Measurements from ENCODE around the gene SGPL1. TPM values are rescaled to one million over a fixed set of nuclear protein-coding genes. Genes with fewer than 3 reads are reported as not detected.

Gene SGPL1
- total RNA-seq, 1 experiment from 2014 or later, result 52.6 TPM

DNA sequence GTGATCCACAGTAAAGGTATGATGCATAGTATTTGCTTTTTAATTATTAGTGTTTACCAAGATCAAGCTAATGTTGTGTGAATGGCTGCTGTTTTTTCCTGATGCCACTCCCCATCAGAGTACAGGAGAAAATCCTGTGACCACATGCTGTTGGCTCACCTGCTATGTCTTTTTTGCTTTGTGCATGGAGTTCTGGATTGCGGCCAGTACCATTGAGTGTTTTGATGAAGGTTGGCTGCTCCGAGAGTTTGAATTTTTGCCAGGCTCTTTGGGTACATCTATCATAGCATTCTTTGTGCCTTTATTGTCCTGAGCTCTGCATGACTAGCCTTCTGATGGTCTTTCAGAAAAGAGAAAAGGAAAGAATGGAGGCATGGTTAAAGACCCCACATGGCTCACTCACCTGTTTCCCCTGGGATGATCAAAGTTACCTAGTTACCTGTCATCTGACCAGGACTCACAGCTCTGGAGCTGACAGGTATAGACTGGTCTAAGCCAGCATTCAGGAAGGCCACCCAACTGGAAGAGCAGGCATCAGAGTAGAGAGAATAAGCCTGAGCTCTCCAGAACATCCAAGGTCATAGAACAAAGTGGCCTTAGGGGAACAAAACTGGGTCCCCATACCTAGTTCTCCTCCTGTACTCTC, 11.8 kb upstream of the SGPL1 start:
- Mint-ChIP-seq H3K27me3 (ENCODE audit: low read depth) (peaks cover 6% of the 10 kb centered on the region), H3K4me3 (no peak overlapping the region), H3K9me3 (no peaks in the 10 kb centered on the region; a peak in 2 of 5 replicates), H3K4me1 (peaks cover 13 to 14% of the 10 kb centered on the region in 2 experiments), H3K36me3 (ENCODE audit: insufficient read depth in 1 of 3, low read depth in 3 of 3) (no peaks in the 10 kb centered on the region), H3K27ac (no peak overlapping the region)
- no peak overlapping the region for H2AFZ ChIP-seq (ENCODE audit: low read length)
- no peak overlapping the region for H3K4me2 ChIP-seq (ENCODE audit: insufficient read depth, insufficient read length, low read length)
- no peak overlapping the region for H4K91ac ChIP-seq (ENCODE audit: insufficient read length, low read depth, low read length)
- H3K18ac ChIP-seq (ENCODE audit: insufficient read length, low read depth, low read length), result no peak overlapping the region
- no peak for DNase-seq
- H3K23ac ChIP-seq (ENCODE audit: insufficient read length, low read depth, low read length), result no peak overlapping the region
- H3K9me3 ChIP-seq (ENCODE audit: control insufficient read depth, low read depth, low read length), result no peaks in the 10 kb centered on the region
- H2BK15ac ChIP-seq (ENCODE audit: low read depth, low read length), result no peak overlapping the region
- no peak overlapping the region for H4K5ac ChIP-seq (ENCODE audit: insufficient read length, low read depth, low read length)
- H2BK120ac ChIP-seq (ENCODE audit: low read depth, low read length, poor library complexity, severe bottlenecking), result no peak overlapping the region
- H3K4me1 ChIP-seq (ENCODE audit: insufficient read depth, low read length), result peaks cover 6% of the 10 kb centered on the region; the same call in 1 of the 2 replicates
- H2BK20ac ChIP-seq (ENCODE audit: low read depth, low read length, poor library complexity, severe bottlenecking), result no peak overlapping the region
- H2BK5ac ChIP-seq (ENCODE audit: insufficient read length, low read length), result no peak overlapping the region
- TF ChIP-seq, protein P1, sequence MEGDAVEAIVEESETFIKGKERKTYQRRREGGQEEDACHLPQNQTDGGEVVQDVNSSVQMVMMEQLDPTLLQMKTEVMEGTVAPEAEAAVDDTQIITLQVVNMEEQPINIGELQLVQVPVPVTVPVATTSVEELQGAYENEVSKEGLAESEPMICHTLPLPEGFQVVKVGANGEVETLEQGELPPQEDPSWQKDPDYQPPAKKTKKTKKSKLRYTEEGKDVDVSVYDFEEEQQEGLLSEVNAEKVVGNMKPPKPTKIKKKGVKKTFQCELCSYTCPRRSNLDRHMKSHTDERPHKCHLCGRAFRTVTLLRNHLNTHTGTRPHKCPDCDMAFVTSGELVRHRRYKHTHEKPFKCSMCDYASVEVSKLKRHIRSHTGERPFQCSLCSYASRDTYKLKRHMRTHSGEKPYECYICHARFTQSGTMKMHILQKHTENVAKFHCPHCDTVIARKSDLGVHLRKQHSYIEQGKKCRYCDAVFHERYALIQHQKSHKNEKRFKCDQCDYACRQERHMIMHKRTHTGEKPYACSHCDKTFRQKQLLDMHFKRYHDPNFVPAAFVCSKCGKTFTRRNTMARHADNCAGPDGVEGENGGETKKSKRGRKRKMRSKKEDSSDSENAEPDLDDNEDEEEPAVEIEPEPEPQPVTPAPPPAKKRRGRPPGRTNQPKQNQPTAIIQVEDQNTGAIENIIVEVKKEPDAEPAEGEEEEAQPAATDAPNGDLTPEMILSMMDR (conservative IDR thresholded peaks at IDR 0.05), result no peak
- H3K23me2 ChIP-seq (ENCODE audit: insufficient read length, low read depth, low read length, poor library complexity, severe bottlenecking), result no peaks in the 10 kb centered on the region
- H2BK12ac ChIP-seq (ENCODE audit: insufficient read length, low read depth, low read length), result no peak overlapping the region
- no peak overlapping the region for H4K8ac ChIP-seq (replicated peaks; ENCODE audit: insufficient read length, low read depth, low read length)
- WGBS (ENCODE audit: extremely low coverage, insufficient read length, low lambda C conversion rate), result no CpG with 5 or more reads among the region's 2 CpGs
- H3K4ac ChIP-seq (ENCODE audit: low read depth, low read length), result no peak overlapping the region
- no peaks in the 10 kb centered on the region for H3K27me3 ChIP-seq (ENCODE audit: insufficient read depth, low read length)
- H4K20me1 ChIP-seq (ENCODE audit: control insufficient read depth, insufficient read depth, insufficient read length), result no peaks in the 10 kb centered on the region
- no peaks in the 10 kb centered on the region for H3K79me1 ChIP-seq (ENCODE audit: insufficient read depth, low read depth, low read length, poor library complexity, severe bottlenecking)
- H3K14ac ChIP-seq (ENCODE audit: insufficient read depth, low read length), result no peak overlapping the region
- no peak overlapping the region for H3K27ac ChIP-seq (ENCODE audit: insufficient read length, low read depth, low read length)
- no peak overlapping the region for H3K56ac ChIP-seq (ENCODE audit: insufficient read length, low read depth, low read length)
- H3K79me2 ChIP-seq (ENCODE audit: insufficient read depth, low read length), result no peaks in the 10 kb centered on the region
- H2AK5ac ChIP-seq (ENCODE audit: insufficient read length, low read length), result no peak overlapping the region
- no peak overlapping the region for H3T11ph ChIP-seq (ENCODE audit: low read length)
- H3K9ac ChIP-seq (ENCODE audit: extremely low read depth, insufficient read length, low read length), result no peak overlapping the region
